Calu3 (cell line): ENCODE results near the gene NUDT21. TPM values are rescaled to one million over a fixed set of nuclear protein-coding genes. Genes with fewer than 3 reads are reported as not detected.

Experiments used
- BruUV-seq: library from RNA; stranded (reverse); fragments of 400-500 nt; replicated peaks from 2 replicates; lab custom pipeline; 2021; lab: Mats Ljungman, UMichigan
- CTCF ChIA-PET: fragments of 300-600 bp; sonication (Branson Sonifier 250); formaldehyde crosslinking; loops from one replicate; lab custom pipeline; 2022; ENCODE audit warnings: antibody characterized with exemption; lab: Charles Lee
- DNase-seq: peaks from one replicate; pipeline ENCODE4 v3.0.0; 2022
- H3K27ac Mint-ChIP-seq: one replicate; pipeline ENCODE4 v1.8.0; 2022; ENCODE audit warnings: mixed read lengths; ENCODE audit not compliant: unreplicated experiment
- H3K27me3 Mint-ChIP-seq: one replicate; pipeline ENCODE4 v1.8.0; 2022; ENCODE audit warnings: mixed read lengths; ENCODE audit not compliant: unreplicated experiment
- H3K36me3 Mint-ChIP-seq: one replicate; pipeline ENCODE4 v1.8.0; 2022; ENCODE audit warnings: mild to moderate bottlenecking, moderate library complexity, mixed read lengths; ENCODE audit not compliant: insufficient read depth, unreplicated experiment
- H3K4me1 Mint-ChIP-seq: one replicate; pipeline ENCODE4 v1.8.0; 2022; ENCODE audit warnings: mild to moderate bottlenecking, low read depth, mixed read lengths; ENCODE audit not compliant: unreplicated experiment
- H3K4me3 Mint-ChIP-seq: one replicate; pipeline ENCODE4 v1.8.0; 2022; ENCODE audit warnings: mild to moderate bottlenecking, low read depth, moderate library complexity, mixed read lengths; ENCODE audit not compliant: unreplicated experiment
- H3K9me3 Mint-ChIP-seq: one replicate; pipeline ENCODE4 v1.8.0; 2022; ENCODE audit warnings: low read depth, mixed read lengths; ENCODE audit not compliant: unreplicated experiment
- intact Hi-C: fragments of 100-400 bp; cut with micrococcal nuclease; formaldehyde crosslinking; loops from one replicate; pipeline ENCODE4 v1.10.0; 2022; ENCODE audit not compliant: unreplicated experiment
- total RNA-seq: library from RNA; stranded (reverse); gene quantifications from 2 replicates; pipeline ENCODE4 v1.2.3, GENCODE V29; 2022
- TF ChIP-seq, protein P1 (sequence below): fragments of 200-600 bp; IDR thresholded peaks from one replicate; pipeline ENCODE4 v1.8.0; 2022; ENCODE audit warnings: antibody characterized with exemption; ENCODE audit not compliant: unreplicated experiment

NUDT21 gene
- total RNA-seq, 1 experiment from 2014 or later: 266 TPM

DNA sequence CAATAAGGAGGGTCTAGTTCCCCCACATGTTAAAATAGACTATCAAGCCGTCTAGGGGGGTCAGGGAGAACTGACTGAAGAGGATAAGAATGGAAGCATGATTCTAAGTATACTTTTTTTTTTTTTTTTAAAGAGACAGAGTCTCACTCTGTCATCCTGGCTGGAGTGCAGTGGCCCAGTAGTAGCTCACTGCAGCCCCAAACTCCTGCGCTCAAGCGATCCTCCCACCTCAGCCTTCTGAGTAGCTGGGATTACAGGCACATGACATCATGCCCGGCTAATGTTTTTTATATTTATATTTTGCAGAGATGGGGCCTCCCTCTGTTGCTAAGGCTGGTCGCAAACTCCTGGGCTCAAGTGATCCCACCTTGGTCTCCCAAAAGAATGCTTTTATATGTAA, 40.0 kb downstream of the NUDT21 start:
- CTCF ChIA-PET: no interaction called here
- H3K4me3 Mint-ChIP-seq: no peak overlapping the region
- no peak for DNase-seq
- TF ChIP-seq, protein P1, sequence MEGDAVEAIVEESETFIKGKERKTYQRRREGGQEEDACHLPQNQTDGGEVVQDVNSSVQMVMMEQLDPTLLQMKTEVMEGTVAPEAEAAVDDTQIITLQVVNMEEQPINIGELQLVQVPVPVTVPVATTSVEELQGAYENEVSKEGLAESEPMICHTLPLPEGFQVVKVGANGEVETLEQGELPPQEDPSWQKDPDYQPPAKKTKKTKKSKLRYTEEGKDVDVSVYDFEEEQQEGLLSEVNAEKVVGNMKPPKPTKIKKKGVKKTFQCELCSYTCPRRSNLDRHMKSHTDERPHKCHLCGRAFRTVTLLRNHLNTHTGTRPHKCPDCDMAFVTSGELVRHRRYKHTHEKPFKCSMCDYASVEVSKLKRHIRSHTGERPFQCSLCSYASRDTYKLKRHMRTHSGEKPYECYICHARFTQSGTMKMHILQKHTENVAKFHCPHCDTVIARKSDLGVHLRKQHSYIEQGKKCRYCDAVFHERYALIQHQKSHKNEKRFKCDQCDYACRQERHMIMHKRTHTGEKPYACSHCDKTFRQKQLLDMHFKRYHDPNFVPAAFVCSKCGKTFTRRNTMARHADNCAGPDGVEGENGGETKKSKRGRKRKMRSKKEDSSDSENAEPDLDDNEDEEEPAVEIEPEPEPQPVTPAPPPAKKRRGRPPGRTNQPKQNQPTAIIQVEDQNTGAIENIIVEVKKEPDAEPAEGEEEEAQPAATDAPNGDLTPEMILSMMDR: no peak
- no TSS peak for BruUV-seq
- H3K27ac Mint-ChIP-seq: no peak overlapping the region
- H3K4me1 Mint-ChIP-seq: peaks cover 18% of the 10 kb centered on the region
- H3K9me3 Mint-ChIP-seq: no peaks in the 10 kb centered on the region
- H3K27me3 Mint-ChIP-seq: no peaks in the 10 kb centered on the region
- intact Hi-C loops: no loop called here
- peaks cover 30% of the 10 kb centered on the region for H3K36me3 Mint-ChIP-seq

GRCh38 chr16:56409195-56409594, 41.9 kb downstream of the NUDT21 start:
- CTCF ChIA-PET: interaction anchor here (0.5 to 1.8 kb wide), 7 partner anchors 11 to 293 kb away, joined by 4 to 10 read pairs (median 6); partner anchors contain the start of genes NUDT21 and OGFOD1
- peak; percentile 66 for DNase-seq
- intact Hi-C loops: loop anchor here (5.0 kb wide), 1 partner anchor 38 kb away; no protein-coding TSS in a partner anchor
- peak overlapping the region; percentile 65 for H3K4me3 Mint-ChIP-seq
- no peaks in the 10 kb centered on the region for H3K27me3 Mint-ChIP-seq
- peak overlapping the region; percentile 96 for H3K27ac Mint-ChIP-seq
- BruUV-seq: no TSS peak
- peaks cover 18% of the 10 kb centered on the region for H3K4me1 Mint-ChIP-seq
- H3K9me3 Mint-ChIP-seq: no peaks in the 10 kb centered on the region
- TF ChIP-seq, protein P1: no peak
- peaks cover 47% of the 10 kb centered on the region for H3K36me3 Mint-ChIP-seq

- DNase-seq: peak; percentile 47
- TF ChIP-seq, protein P1: no peak
- Mint-ChIP-seq H3K27me3 (no peaks in the 10 kb centered on the region), H3K4me3 (peak overlapping the region; percentile 65), H3K36me3 (peaks cover 48% of the 10 kb centered on the region), H3K27ac (peak overlapping the region; percentile 96), H3K9me3 (no peaks in the 10 kb centered on the region), H3K4me1 (peaks cover 18% of the 10 kb centered on the region)
- no TSS peak for BruUV-seq
- intact Hi-C loops: loop anchor here (5.0 kb wide), 1 partner anchor 39 kb away; no protein-coding TSS in a partner anchor
- CTCF ChIA-PET: interaction anchor here (0.5 to 1.8 kb wide), 6 partner anchors 12 to 293 kb away, joined by 4 to 10 read pairs (median 8); partner anchors contain the start of genes NUDT21 and OGFOD1
Observed at GRCh38 chr16:56408379-56409098, 42.6 kb downstream of the NUDT21 start.

GRCh38 chr16:56405977-56406672, 45.0 kb downstream of the NUDT21 start:
- Mint-ChIP-seq H3K4me3 (no peak overlapping the region), H3K27ac (peak overlapping the region; percentile 63), H3K4me1 (peaks cover 18% of the 10 kb centered on the region), H3K9me3 (no peaks in the 10 kb centered on the region), H3K36me3 (peaks cover 38% of the 10 kb centered on the region), H3K27me3 (no peaks in the 10 kb centered on the region)
- TF ChIP-seq, protein P1: no peak
- intact Hi-C loops: loop anchor here (5.0 kb wide), 1 partner anchor 41 kb away; no protein-coding TSS in a partner anchor
- BruUV-seq: no TSS peak
- no peak for DNase-seq
- CTCF ChIA-PET: interaction anchor here (0.7 kb wide), 1 partner anchor 1084 kb away, joined by 3 read pairs; no protein-coding TSS in a partner anchor
